Neural progenitor cell (in vitro differentiated cells): ENCODE results near the gene DHRS3. TPM values are rescaled to one million over a fixed set of nuclear protein-coding genes. Genes with fewer than 3 reads are reported as not detected.

Experiments
- DNase-seq: peaks from one replicate; pipeline ENCODE4 v3.0.0-alpha.2; 2016; ENCODE audit warnings: low spot score
- H2AFZ ChIP-seq: fragments of 200-600 bp; sonication (generic); replicated peaks from 2 replicates; pipeline ENCODE4 v1.6.1; 2016; ENCODE audit warnings: antibody characterized with exemption
- H3F3A ChIP-seq: fragments of 200-600 bp; sonication (generic); 2 replicates; pipeline ENCODE4 v1.6.1; 2016; ENCODE audit warnings: antibody characterized with exemption, low read depth
- H3K27ac ChIP-seq: fragments of 200-600 bp; sonication (generic); 2 replicates; pipeline ENCODE4 v1.5.1; 2016; ENCODE audit warnings: mild to moderate bottlenecking
- H3K27me3 ChIP-seq: fragments of 200-600 bp; sonication (generic); 2 replicates; pipeline ENCODE4 v1.6.1; 2016; ENCODE audit warnings: mild to moderate bottlenecking, moderate library complexity
- H3K36me3 ChIP-seq: fragments of 200-600 bp; sonication (generic); 2 replicates; pipeline ENCODE4 v1.5.1; 2016
- H3K4me1 ChIP-seq: fragments of 200-600 bp; sonication (generic); 2 replicates; pipeline ENCODE4 v1.6.1; 2016; ENCODE audit warnings: mixed run types
- H3K4me2 ChIP-seq: fragments of 200-600 bp; sonication (generic); 2 replicates; pipeline ENCODE4 v1.6.1; 2016
- H3K4me3 ChIP-seq: fragments of 200-600 bp; sonication (generic); 2 replicates; pipeline ENCODE4 v1.5.1; 2016
- H3K79me2 ChIP-seq: fragments of 200-600 bp; sonication (generic); 2 replicates; pipeline ENCODE4 v1.6.1; 2016; ENCODE audit warnings: low read depth
- H3K9ac ChIP-seq: fragments of 200-600 bp; sonication (generic); 2 replicates; pipeline ENCODE4 v1.6.1; 2016
- H3K9me3 ChIP-seq: fragments of 200-600 bp; sonication (generic); 2 replicates; pipeline ENCODE4 v1.5.1; 2016; ENCODE audit warnings: low read depth
- H4K20me1 ChIP-seq: fragments of 200-600 bp; sonication (generic); 2 replicates; pipeline ENCODE4 v1.6.1; 2016; ENCODE audit warnings: low read depth
- H3K27ac Mint-ChIP-seq: 3 replicates; pipeline ENCODE4 v1.8.0; 2021; ENCODE audit warnings: mixed read lengths
- H3K27me3 Mint-ChIP-seq: 2 replicates; pipeline ENCODE4 v1.8.0; 2022; ENCODE audit warnings: low read depth, mild to moderate bottlenecking, inconsistent platforms, moderate library complexity, mixed read lengths; ENCODE audit not compliant: insufficient read depth
- H3K36me3 Mint-ChIP-seq: 3 replicates; pipeline ENCODE4 v1.8.0; 2021; ENCODE audit warnings: mixed read lengths
- H3K4me1 Mint-ChIP-seq: 3 replicates; pipeline ENCODE4 v1.8.0; 2021; ENCODE audit warnings: mixed read lengths
- H3K4me3 Mint-ChIP-seq: 3 replicates; pipeline ENCODE4 v1.8.0; 2021; ENCODE audit warnings: mild to moderate bottlenecking, moderate library complexity, mixed read lengths
- H3K9me3 Mint-ChIP-seq: 3 replicates; pipeline ENCODE4 v1.8.0; 2020; ENCODE audit warnings: mixed read lengths
- CTCF ChIP-seq: fragments of 200-600 bp; sonication (generic); IDR thresholded peaks from 2 replicates; pipeline ENCODE4 v1.5.1; 2017; ENCODE audit warnings: antibody characterized with exemption, mild to moderate bottlenecking
- EZH2 ChIP-seq: fragments of 200-600 bp; sonication (generic); IDR thresholded peaks from 2 replicates; pipeline ENCODE4 v1.6.1; 2017; ENCODE audit warnings: antibody characterized with exemption, mild to moderate bottlenecking, moderate library complexity
- EZH2phosphoT487 ChIP-seq: fragments of 200-600 bp; sonication (generic); IDR thresholded peaks from 2 replicates; pipeline ENCODE4 v1.6.1; 2017; ENCODE audit warnings: antibody characterized with exemption
- total RNA-seq: library from RNA; depleted of rRNA; stranded (reverse); fragments of >200 nt; gene quantifications from 2 replicates; pipeline ENCODE4 v1.2.3, GENCODE V29; 2015; ENCODE audit warnings: low replicate concordance

Gene DHRS3
- total RNA-seq, 1 donor from 2014 or later: 4.3 TPM

- Histone ChIP-seq H3K27ac (no peak overlapping the region), H3K4me2 (no peak overlapping the region), H3K4me1 (no peaks in the 10 kb centered on the region), H4K20me1 (no peaks in the 10 kb centered on the region), H2AFZ (no peak overlapping the region), H3K27me3 (no peaks in the 10 kb centered on the region), H3K9me3 (no peaks in the 10 kb centered on the region), H3K4me3 (no peak overlapping the region), H3F3A (no peaks in the 10 kb centered on the region), H3K79me2 (no peaks in the 10 kb centered on the region), H3K36me3 (no peaks in the 10 kb centered on the region), H3K9ac (no peak overlapping the region)
- Mint-ChIP-seq H3K27ac (no peak overlapping the region), H3K4me3 (no peak overlapping the region), H3K27me3 (peaks cover 11% of the 10 kb centered on the region), H3K36me3 (no peaks in the 10 kb centered on the region), H3K4me1 (no peaks in the 10 kb centered on the region), H3K9me3 (no peaks in the 10 kb centered on the region)
- TF ChIP-seq EZH2: no peak
- TF ChIP-seq EZH2phosphoT487: no peak
- TF ChIP-seq CTCF: no peak
- DNase-seq: no peak
Measured at GRCh38 chr1:12573015-12573825, 44.8 kb downstream of the DHRS3 start.

DNA sequence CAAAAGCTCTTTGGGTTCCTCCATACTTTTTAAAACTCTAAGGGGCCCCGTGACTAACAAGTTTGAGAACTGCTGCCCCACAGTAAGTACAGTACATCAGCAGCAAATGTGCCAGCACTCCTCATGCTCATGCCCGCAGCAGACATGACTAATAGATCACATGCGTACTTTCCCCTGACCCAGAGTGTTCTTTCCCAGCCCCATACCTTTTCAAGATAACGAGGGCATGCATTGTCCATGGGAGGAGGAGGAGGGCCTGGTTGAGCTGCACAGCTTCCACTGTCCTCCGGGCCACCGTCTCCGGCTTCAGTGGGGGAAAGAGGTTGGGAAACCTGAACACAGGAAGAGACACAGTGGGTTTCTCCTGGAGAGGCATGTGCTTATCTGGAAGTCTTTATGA, 45.5 kb downstream of the DHRS3 start:
- TF ChIP-seq EZH2: no peak
- no peak for TF ChIP-seq CTCF
- TF ChIP-seq EZH2phosphoT487: no peak
- H3K27ac Mint-ChIP-seq: no peak overlapping the region
- Histone ChIP-seq H3K27ac (no peak overlapping the region), H4K20me1 (no peaks in the 10 kb centered on the region), H3K9me3 (no peaks in the 10 kb centered on the region), H3K36me3 (no peaks in the 10 kb centered on the region), H2AFZ (no peak overlapping the region), H3K79me2 (no peaks in the 10 kb centered on the region), H3F3A (no peaks in the 10 kb centered on the region), H3K27me3 (no peaks in the 10 kb centered on the region), H3K9ac (no peak overlapping the region), H3K4me3 (no peak overlapping the region), H3K4me1 (no peaks in the 10 kb centered on the region), H3K4me2 (no peak overlapping the region)
- H3K4me3 Mint-ChIP-seq: no peak overlapping the region
- no peaks in the 10 kb centered on the region for H3K36me3 Mint-ChIP-seq
- H3K9me3 Mint-ChIP-seq: no peaks in the 10 kb centered on the region
- no peak for DNase-seq
- no peaks in the 10 kb centered on the region for H3K4me1 Mint-ChIP-seq
- H3K27me3 Mint-ChIP-seq: peaks cover 8% of the 10 kb centered on the region

GRCh38 chr1:12570291-12570690, 47.7 kb downstream of the DHRS3 start:
- no peak overlapping the region for H3K27ac ChIP-seq
- H3K9me3 ChIP-seq: no peaks in the 10 kb centered on the region
- TF ChIP-seq EZH2phosphoT487: no peak
- no peak for TF ChIP-seq EZH2
- TF ChIP-seq CTCF: no peak
- Mint-ChIP-seq H3K9me3 (no peaks in the 10 kb centered on the region), H3K36me3 (no peaks in the 10 kb centered on the region), H3K4me3 (no peak overlapping the region), H3K27me3 (peaks cover 3% of the 10 kb centered on the region), H3K27ac (no peak overlapping the region), H3K4me1 (no peaks in the 10 kb centered on the region)
- H2AFZ ChIP-seq: no peak overlapping the region
- no peak overlapping the region for H3K4me2 ChIP-seq
- H3K9ac ChIP-seq: no peak overlapping the region
- no peaks in the 10 kb centered on the region for H3F3A ChIP-seq
- no peaks in the 10 kb centered on the region for H3K4me1 ChIP-seq
- DNase-seq: no peak
- no peak overlapping the region for H3K4me3 ChIP-seq
- no peaks in the 10 kb centered on the region for H3K36me3 ChIP-seq
- H4K20me1 ChIP-seq: no peaks in the 10 kb centered on the region
- no peaks in the 10 kb centered on the region for H3K27me3 ChIP-seq
- no peaks in the 10 kb centered on the region for H3K79me2 ChIP-seq
